DLD1 (cell line): Measurements from ENCODE around the gene CHST11.

Experiments
- in situ Hi-C: cut with HindIII; loops from 2 replicates; pipeline ENCODE4 v1.10.0; 2017; ENCODE audit warnings: low sequenced_read_pairs

CHST11 gene

DNA sequence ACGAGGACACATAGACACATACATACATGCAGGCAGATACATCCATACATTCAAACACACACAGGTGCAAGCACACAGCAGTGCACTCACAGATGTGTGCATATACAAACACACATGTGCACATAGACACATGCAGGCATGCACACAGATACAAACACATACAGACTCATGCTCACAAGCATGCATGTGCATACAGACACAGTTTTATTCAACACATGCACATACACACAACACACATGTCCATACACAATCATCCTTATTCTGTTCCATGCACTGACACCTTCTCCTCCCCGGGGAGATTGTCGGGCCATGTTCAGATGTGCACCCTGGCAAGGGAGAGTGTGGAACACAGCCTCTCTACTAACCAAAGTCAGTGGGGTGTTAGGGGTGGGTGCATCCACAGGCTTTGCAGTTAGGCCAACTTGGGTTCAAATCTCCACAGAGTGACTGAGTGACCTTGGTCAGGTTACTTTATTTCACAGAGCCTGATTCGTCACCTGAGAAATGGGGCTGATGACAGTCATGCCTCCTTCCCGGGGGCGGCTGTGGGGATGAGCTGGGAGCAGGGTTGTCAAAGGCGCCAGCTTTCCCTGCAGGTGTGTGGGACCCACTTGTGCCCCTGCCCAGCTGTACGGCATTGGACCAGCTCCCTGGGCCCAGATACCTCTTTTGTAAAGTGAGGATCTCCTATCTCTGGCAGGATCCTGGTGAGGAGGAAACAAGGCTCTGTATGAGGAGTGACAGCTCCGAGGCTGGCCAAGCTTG, 251.2 kb downstream of the CHST11 start:
- in situ Hi-C loops = no loop called here

DNA sequence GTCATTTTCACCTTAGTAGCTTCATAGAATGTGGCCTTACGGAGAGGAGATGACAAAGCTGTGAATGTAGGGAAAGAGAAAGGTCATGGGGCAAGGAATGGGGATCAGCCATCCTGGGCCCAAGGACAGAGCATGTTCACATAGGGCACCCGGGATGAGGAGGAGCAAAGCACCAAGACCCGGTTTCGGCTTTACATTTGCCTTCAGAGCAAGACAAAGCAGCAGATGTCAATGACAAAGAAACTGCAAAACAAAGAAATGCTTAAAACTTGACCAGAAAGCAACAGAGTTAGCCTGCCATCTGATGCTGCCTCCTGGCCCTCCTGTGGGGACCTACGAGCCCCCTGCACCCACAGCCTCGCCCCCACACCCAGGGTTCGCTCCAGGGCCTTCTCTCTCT, 252.1 kb downstream of the CHST11 start:
- in situ Hi-C loops = no loop called here

DNA sequence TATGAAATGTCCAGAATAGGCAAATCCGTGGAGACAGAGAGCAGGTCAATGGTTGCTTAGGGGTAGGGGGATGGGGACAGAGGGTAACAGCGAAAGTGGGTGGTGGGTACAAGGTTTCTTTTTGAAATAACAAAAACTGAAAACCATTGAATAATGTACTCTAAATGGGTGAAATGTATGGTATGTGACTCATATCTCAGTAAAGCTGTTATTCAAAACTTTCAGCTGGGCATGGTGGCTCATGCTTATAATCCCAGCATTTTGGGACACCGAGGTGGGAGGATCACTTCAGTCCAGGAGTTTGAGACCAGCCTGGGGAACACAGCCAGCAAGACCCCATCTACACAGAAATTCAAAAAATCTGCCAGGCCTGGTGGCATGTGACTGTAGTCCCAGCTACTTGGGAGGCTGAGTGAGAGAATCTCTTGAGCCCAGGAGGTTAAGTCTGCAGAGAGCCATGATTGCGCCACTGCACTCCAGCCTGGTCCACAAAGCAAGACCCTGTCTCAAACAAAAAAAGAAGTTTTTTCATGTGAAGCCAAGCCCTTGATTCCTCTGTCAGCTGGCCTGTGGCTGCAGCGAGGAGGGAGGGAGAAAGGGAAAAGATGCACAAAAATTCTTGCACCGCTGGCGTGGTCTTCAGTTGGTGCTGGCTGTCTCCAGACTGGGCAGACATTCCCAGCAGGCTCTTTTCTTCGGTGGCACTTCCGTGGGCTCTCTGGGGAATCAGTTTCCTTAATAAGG, 253.1 kb downstream of the CHST11 start:
- in situ Hi-C loops = no loop called here

DNA sequence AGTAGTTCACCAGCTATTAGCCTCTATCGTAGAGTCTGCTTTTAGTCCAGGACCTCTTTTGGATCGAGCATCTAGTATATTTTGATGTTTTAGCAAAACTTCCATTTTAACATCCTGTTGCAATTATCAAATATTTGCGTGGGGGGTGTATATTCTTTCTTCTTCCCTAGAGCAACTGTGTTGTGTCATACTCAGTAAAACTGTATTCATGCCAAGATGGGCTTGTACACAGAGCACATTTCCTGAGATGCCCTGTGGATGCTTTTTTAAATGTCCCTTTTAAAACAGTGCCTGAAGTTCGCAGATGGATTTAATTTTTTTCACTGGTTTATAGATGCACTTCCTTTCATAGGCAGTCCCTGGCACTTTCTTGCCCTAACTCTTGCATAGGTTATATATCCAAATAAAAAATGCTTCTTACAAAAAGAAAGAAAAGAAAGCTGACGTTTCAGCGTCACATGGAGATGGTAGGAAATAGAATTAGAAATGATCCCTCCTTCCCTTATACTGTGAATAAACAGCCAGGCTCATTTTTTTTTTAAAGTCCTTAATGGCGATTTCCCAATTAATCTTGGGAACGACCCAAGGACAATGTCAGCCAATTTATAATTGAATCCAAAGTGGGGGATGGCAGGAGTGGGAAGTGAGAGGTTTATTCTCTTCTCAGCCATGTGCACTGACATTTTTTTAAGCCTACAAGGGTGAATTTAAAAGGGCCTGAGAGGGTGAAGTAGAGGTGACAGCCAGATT, 254.4 kb downstream of the CHST11 start:
- in situ Hi-C loops = no loop called here

DNA sequence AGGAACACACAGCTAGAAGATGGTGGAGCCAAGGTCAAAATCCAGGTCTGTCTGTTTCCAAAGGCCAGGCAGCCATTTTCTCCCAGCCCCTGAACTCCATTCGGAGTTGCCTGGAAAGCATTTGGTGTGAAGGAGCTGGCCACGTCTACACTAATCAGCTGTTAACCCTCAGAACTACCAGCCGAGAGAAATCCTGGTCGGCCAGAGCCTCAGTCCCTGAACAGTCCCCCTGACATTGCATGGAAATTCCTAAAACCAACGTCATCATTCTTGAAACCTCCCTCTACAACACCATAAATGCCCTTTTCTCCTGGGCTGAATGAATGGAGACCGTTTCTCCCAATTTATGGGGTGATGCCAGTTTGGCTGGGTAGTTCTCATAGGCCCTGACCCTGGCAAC, 255.7 kb downstream of the CHST11 start:
- in situ Hi-C loops = no loop called here

DNA sequence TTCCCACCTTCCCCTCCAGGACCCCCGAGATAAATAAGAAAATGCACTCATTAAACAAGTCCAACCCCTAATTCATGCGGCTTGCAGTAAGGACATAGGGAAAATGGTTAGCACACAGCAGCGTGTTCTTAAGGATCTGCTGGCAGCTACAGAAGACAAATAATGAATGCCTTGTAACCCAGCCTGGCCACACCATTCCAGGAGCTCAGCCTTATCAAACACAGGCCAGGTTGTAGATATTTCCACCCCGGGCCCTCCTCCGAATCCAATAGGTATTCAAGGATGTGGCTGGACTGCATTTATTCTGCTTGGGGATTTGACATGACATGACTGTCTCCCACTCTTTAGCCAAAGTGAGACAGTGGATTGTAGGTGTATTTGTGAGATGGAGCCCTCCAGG, 256.2 kb downstream of the CHST11 start:
- in situ Hi-C loops = no loop called here

DNA sequence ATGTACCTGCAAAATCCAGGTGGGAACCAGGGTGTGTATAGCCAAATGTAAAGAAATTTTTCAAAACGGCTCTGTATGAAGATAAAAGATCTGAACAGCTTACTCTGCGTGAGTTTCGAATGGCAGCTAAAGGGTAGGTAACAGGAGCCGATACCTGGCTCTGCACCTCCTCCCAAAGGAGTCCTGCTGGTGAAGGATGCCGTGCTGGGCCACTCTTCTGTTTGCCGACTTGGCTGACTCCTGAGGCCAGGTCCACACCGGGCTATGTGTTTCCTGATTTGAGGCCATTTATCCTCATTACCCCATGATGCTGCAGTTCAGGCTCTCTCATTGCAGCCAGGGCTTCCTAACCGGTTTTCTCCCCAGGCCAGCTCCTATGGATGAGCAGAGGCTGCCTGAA, 256.7 kb downstream of the CHST11 start:
- in situ Hi-C loops = no loop called here

DNA sequence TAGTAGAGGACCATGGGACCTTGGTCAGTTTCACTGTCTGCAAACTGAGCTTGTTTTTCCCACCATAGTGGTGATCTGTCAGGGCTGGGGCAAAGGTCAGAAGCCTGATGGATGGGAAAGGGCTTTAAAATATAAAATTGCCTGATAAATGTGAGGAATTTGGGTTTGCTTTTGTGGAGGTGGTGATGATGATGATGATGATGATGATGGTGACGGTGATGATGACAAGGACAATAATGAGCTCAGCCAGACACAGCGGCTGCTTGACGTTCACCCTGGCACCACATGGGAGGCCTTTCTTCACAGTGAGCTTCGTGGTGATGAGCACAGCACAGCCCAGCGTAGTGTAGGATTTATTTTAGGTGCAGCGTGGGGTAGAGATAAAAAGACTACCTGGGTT, 257.6 kb downstream of the CHST11 start:
- in situ Hi-C loops = no loop called here

DNA sequence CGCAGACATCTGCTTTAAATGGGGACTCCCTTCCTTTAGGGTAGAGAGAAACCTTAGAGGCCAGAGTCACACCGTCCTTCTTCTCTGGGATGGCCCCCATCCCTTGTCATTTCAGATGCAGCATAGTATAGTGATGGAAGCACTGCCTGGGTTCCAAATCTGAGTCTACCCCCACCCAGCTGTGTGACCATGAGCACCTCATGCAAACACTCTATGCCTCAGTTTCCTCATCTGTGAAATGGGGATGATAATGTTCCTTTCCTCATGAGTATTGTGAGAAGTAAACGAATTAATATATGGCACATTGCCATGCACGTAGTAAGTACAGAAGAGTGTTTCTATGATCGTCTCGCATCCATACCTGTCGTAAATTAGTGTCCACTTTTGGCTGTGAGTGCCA, 259.4 kb downstream of the CHST11 start:
- in situ Hi-C loops = no loop called here

DNA sequence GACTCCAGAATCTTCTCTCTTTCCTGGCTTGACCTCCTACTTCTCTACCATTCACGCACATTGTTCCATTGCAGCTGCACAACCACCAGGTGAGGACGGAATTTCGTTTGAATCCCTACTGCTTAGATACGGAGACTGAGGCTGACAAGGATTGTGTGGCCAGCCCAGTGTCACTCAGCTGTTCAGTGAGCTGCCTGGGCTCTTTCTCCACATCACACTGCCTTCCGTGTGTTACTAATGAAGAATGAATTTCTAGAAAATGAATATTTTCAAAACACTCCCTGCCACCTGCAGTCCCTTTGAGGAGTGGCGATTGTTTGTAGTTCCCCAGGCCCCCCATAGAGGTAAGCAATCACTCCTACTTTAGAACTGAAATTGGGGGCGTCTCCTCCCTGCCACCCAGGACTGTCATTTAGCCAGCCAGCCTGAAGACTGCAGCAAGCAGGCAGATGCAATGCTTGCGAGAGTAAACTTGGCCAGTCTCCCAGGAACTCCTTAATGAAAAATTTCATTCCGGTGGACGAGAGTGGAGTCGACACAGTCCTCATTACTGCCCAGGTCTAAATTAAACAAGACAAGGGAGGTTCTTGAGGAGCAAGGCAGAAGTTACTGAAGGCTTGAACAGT, 261.7 kb downstream of the CHST11 start:
- in situ Hi-C loops = no loop called here

DNA sequence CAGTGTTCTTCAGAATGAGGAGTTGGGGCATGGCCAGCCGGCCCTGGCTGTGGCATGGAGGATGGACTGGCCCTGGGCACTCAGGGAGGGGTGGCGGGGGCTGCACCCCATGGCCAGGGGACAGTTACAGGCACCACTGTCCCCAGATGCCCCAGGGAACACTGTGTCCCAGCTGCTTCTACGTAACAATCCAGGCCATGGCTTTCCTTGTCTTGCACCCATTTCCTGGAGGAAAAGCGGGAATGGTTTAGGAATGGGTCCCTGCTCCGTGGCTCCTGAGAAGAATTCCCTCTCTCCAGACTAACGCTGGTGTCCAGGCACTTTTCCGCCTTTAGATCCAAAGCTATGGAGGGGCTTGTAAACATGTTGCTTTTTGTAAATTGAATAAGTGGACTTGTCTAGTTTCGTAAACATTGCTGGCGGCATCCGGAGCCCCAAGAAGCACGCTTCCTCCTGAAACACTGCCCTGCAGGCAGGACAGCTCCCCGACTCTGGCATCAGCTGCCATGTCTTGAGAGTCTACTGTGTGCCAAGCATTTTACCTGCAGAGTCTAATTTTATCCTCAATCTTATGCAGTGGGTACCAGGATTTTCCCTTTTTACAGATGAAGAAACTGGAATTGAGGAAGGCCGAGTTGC, 263.1 kb downstream of the CHST11 start:
- in situ Hi-C loops = no loop called here

DNA sequence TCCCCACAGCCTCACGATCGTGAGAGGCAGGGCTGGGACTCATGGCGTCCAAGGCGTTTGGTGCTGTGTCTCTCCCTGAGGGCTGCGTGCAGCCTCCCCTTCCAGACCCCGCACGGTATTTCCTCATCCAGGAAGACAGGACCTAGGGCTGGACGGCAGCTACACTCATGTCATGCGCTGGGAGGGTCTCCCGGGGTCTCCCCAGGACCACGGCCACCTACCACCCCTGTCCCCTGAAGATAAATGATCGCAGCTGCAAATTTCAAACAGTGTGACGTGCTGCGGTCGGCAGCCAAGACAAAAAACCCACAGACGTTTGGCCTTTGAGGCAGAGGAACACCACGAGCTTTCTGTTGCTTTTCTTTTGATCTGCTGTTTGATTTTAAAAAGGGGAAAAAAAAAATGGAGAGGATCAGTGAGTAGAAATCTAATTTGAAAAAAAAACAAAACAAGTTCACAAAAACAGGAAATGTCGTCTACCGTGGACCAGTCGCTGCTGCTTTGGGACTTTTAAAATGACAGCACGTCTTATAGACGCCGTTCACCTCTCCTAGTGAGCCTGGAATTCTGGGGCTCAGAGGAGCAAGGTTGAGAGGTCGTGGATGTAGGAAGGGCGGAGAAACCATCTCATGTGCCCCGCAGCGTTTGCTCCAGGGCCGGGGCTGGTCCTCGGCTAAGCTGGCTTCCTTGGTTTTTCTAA, 263.7 kb downstream of the CHST11 start:
- in situ Hi-C loops = no loop called here

DNA sequence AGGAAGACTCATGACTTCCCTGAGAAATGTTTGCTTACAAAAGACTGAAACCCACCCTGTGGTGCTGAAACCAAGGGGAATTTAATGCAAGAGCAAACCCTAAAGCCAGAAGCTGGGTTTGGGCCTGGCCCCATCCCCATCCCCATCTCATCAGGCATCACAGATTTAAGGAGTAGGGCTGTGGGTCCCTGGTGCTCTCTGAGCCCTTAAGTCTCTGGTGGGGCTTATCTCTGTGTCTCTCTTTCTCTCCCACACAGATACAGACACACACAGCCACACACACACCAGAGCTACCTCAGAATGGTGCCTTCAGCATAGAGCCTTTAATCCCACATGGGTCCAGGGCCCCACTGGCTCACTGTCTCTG, 264.3 kb downstream of the CHST11 start:
- in situ Hi-C loops = no loop called here

DNA sequence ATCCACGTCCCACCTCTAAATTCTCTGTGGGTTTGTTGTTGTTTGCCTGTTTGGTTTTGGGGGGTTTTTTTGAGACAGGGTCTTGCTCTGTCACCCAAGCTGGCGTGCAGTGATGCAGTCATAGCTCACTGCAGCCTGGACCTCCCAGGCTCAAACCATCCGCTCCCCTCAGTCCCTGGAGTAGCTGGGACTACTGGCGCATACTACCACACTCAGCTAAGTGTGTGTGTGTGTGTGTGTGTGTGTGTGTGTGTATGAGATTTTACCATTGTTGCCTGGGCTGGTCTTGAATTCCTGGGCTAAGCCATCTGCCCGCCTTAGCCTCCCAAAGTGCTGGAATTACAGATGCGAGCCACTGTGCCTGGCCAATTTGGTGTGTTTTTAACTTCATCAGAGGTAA, 265.2 kb downstream of the CHST11 start:
- in situ Hi-C loops = no loop called here

DNA sequence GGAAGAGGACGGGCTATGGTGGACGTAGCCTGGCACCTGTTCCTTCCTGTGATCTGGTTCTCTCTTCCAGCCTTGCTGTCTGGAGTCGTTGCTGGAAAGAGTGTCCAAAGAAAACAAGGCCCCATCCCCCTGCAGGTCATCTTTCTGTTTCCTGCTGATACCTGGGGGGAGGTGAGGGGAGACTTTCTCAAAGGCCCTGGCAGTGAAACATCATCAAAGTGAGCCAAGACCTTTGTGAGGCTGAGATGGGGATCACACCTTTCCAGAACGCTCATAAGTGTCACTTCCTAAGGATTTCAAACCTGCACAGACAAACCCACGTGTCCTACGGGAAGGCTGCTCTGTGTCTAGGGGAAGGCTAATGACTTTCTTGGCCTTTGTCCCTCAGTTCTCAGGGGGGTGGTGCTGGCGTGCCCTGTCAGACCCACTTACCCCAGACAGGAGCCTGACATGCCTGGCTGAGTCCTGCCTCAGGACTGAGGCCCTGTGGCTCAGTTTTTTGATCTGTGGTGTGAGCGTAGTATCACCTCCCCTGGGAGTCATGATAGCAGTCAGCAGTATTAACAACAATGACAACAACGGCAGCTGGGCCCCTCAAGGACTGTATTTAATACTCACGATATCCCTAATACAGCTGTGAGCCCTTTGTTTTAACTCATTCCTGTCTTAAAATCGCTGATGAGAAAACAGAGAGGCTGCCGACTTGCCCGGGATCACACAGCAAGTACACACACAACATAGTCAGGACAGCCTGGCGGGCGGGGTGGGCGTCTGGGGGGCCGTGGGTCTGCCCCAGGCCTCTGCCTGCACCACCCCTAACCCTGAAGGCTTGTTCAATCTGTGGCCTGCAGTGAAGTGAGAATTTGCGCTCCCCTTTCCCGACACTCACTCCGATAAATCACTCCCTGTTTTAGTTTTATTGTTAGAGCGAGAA, 266.1 kb downstream of the CHST11 start:
- in situ Hi-C loops = no loop called here

DNA sequence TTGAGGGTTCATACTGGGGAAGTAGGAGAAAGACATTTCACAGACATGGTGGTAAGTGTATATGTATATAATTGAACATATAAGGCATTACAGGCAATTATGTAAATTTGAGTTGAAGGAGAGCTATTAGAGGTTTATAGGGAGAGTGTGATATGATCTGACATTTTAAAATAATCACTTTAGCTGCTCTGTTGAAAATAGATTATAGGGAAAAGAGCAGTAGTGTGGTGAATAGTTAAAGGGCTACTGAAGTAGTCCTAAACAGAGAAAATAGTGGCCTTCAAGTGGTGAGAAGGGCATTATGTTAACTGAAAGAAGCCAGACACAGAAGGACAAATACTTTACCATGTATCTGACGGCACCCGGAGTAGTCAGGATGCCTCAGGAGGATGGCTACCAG, 267.1 kb downstream of the CHST11 start:
- in situ Hi-C loops = no loop called here

DNA sequence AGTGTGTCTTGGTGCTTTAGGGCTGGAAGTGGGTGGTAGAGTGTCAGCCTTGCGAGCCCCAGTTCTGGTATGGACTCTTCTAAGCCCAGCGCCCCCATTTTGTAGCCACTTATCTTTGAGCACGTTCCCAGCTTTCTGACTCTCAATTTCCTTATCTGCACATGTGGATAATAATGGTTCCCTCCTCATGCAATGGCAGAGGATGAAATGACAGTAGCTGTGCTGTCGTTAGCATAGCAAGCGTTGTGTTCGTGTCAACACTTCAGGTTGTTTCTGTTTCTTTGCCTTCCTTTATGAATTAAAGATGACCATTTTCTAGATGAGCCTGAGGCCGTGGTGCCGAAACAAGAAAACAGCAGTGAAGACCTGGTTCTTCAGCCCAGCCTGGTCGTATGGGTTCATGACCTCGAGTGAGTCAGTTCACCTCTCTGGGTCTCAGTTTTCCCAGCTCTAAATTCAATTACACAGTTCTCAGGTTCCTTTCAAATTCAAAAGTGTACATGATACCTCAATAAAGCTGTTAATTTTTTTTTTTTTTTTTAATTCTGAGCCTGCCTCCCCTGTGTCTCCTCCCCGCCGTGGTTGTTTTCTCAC, 268.3 kb downstream of the CHST11 start:
- in situ Hi-C loops = no loop called here

DNA sequence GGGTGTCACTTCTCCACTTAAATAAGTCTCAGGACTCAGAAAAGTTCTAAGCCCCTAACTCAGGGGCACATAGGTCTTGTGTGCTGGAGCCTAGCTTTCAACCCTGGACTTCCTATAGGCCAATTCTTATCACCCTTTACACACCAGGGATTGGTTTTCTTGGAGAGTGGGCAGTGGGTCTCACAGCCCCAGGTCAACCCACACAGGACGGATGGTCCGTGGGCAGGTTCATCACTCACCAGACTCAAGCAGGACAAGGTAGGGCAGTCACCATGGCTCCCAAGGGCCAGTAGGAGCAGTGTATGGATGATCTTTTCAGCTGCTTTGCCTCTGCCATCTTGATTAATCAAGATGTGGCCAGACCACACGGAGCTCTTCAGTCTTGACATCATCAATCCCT, 268.9 kb downstream of the CHST11 start:
- in situ Hi-C loops = no loop called here
